ENCODE data around the gene IP6K1.

DNA sequence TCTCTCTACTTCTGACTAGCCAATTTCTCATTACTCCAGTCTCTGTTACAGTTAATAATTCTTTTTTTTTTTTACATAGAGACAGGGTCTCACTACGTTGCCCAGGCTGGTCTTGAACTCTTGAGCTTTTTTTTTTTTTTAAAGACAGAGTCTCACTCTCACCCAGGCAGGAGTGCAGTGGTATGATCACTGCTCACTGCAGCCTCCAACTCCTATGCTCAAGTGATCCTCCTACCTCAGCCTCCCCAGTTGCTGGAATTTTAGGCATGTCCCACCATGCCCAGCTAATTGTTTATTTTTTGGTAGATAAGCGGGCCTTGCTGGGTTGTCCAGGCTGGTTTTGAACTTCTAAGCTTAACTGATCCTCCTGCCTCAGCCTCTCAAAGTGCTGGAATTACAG, 13.6 kb downstream of the IP6K1 start:
- TF ChIP-seq, protein P1, sequence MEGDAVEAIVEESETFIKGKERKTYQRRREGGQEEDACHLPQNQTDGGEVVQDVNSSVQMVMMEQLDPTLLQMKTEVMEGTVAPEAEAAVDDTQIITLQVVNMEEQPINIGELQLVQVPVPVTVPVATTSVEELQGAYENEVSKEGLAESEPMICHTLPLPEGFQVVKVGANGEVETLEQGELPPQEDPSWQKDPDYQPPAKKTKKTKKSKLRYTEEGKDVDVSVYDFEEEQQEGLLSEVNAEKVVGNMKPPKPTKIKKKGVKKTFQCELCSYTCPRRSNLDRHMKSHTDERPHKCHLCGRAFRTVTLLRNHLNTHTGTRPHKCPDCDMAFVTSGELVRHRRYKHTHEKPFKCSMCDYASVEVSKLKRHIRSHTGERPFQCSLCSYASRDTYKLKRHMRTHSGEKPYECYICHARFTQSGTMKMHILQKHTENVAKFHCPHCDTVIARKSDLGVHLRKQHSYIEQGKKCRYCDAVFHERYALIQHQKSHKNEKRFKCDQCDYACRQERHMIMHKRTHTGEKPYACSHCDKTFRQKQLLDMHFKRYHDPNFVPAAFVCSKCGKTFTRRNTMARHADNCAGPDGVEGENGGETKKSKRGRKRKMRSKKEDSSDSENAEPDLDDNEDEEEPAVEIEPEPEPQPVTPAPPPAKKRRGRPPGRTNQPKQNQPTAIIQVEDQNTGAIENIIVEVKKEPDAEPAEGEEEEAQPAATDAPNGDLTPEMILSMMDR (optimal IDR thresholded peaks at IDR 0.05 in 1 of 3, IDR thresholded peaks at IDR 0.05 in 1 of 3, conservative IDR thresholded peaks at IDR 0.05 in 1 of 3; ENCODE audit: extremely low read depth in 1 of 3, insufficient read depth in 2 of 3, low read length in 3 of 3), result no peak
- TF ChIP-seq EZH2 (IDR thresholded peaks at IDR 0.05; ENCODE audit: low read length), result no peak
